Measurements from ENCODE around the gene ACOT12. TPM values are rescaled to one million over a fixed set of nuclear protein-coding genes. Genes with fewer than 3 reads are reported as not detected.

ACOT12 gene
- total and polyA plus RNA-seq, 2 of the 13 experiments (the other 11 are each of a cell fraction or from before 2014, with no cell fraction given) = not detected

DNA sequence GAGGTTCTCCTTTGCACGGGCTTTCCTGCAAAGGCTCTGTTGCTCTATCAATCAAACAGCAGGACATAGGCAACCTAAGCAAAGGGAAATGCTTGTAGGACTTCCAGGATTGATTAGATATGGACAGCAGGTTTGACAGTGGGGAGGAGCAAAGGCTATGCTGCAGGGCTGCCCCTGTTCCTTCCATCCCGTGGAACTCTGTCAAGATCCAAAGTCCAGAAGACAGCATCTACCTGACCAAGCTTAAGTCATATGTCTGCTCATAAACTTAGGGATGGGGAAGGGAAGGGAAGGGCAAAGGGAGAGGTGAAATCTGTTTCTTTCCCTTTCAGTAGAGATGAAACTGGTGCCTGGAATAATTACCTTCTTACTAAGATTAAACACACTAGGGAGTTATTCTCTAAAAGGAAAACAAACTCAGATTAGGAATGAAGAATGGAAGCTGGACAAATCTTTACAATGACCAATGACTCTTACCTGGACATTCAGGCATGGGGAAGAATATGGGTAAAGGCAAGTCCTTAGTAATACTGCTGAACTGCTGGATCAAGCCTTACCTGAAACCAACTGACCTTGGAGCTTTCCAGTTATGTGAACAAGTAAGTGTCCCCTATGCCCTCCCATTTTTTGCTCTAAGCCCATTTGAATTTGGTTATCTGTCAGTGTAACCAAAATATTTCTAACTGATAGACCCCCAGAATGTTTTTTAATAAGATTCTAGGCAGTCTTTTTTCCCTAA, 8.4 kb upstream of the ACOT12 start:
- Histone ChIP-seq H3K9ac (ENCODE audit: insufficient read depth, low read depth, low read length) (no peak overlapping the region), H3K27me3 (ENCODE audit: control insufficient read depth in 1 of 2, insufficient read depth in 2 of 2, low read length in 2 of 2) (no peaks in the 10 kb centered on the region), H3K27ac (ENCODE audit: extremely low read length, insufficient read depth, low read length) (no peak overlapping the region), H3K36me3 (replicated peaks in 1 of 2; ENCODE audit: control insufficient read depth in 1 of 2, insufficient read depth in 2 of 2, low read length in 2 of 2) (no peaks in the 10 kb centered on the region), H4K20me1 (ENCODE audit: insufficient read depth, low read length) (no peaks in the 10 kb centered on the region), H2AFZ (ENCODE audit: low read length) (no peak overlapping the region), H3K4me3 (replicated peaks in 1 of 3; ENCODE audit: insufficient read depth in 1 of 3, low read depth in 2 of 3, low read length in 3 of 3) (no peak overlapping the region), H3K79me2 (ENCODE audit: insufficient read depth, low read length) (no peaks in the 10 kb centered on the region), H3K4me1 (ENCODE audit: insufficient read depth, low read length) (peaks cover 7% of the 10 kb centered on the region), H3K4me2 (ENCODE audit: low read depth, low read length) (no peak overlapping the region), H3K9me3 (ENCODE audit: low read length) (no peaks in the 10 kb centered on the region)
- peak; percentile 48; the same call in 2 of the 3 replicates for ATAC-seq
- in situ Hi-C loops (cut with HindIII; ENCODE audit: extremely low pct_ligation_motif_present, low pct_unique_long_range_greater_than_20kb) (no loop called here), intact Hi-C loops (cut with micrococcal nuclease; ENCODE audit: unreplicated experiment) (no loop called here)
- ChIA-PET CTCF (ENCODE audit: low intra/inter-chr PET ratio, low total read pairs) (no interaction called here), POLR2A (no interaction called here)
- BruUV-seq (replicated peaks) = no TSS peak
- no peak for FAIRE-seq
- TF ChIP-seq ZNF329 (CRISPR knock-in tag; IDR thresholded peaks at IDR 0.05; ENCODE audit: low read depth) (peak; percentile 99), ZNF777 (CRISPR knock-in tag; IDR thresholded peaks at IDR 0.05) (no peak)
- TF ChIP-seq, protein P1, sequence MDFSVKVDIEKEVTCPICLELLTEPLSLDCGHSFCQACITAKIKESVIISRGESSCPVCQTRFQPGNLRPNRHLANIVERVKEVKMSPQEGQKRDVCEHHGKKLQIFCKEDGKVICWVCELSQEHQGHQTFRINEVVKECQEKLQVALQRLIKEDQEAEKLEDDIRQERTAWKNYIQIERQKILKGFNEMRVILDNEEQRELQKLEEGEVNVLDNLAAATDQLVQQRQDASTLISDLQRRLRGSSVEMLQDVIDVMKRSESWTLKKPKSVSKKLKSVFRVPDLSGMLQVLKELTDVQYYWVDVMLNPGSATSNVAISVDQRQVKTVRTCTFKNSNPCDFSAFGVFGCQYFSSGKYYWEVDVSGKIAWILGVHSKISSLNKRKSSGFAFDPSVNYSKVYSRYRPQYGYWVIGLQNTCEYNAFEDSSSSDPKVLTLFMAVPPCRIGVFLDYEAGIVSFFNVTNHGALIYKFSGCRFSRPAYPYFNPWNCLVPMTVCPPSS (IDR thresholded peaks at IDR 0.05) = no peak
- 0% methylated on average over 2 of the region's 2 CpGs for WGBS (ENCODE audit: low lambda C conversion rate)
- no peak for DNase-seq (ENCODE audit: low spot score)

DNA sequence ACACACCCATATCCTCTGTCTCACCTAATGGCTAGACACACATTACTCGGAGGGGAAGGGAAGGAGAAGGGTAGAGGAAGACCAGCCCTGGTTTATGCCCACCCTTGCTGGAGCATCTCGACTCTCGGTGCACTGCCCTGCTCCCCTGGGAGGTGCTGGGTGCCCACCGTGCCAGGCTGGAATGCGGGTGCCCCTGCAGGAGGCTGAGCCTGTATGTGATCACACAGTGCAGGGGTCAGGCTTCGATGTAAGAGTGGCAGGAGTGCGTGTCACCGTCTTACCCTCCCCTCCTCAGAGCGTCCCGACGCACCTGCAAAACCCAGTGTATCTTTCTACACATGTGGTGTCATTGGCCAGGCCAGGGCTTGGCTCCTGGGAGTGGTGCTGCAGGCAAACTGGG, 7.3 kb upstream of the ACOT12 start:
- WGBS (ENCODE audit: low lambda C conversion rate) = 67% methylated on average over 6 of the region's 11 CpGs
- Histone ChIP-seq H3K4me2 (ENCODE audit: low read depth, low read length) (no peak overlapping the region), H3K27ac (ENCODE audit: extremely low read length, insufficient read depth, low read length) (no peak overlapping the region), H3K9me3 (ENCODE audit: low read length) (no peaks in the 10 kb centered on the region), H3K4me1 (ENCODE audit: insufficient read depth, low read length) (peaks cover 7% of the 10 kb centered on the region), H2AFZ (ENCODE audit: low read length) (no peak overlapping the region), H3K9ac (ENCODE audit: insufficient read depth, low read depth, low read length) (no peak overlapping the region), H4K20me1 (ENCODE audit: insufficient read depth, low read length) (no peaks in the 10 kb centered on the region), H3K36me3 (replicated peaks in 1 of 2; ENCODE audit: control insufficient read depth in 1 of 2, insufficient read depth in 2 of 2, low read length in 2 of 2) (no peaks in the 10 kb centered on the region), H3K4me3 (replicated peaks in 1 of 3; ENCODE audit: insufficient read depth in 1 of 3, low read depth in 2 of 3, low read length in 3 of 3) (no peak overlapping the region), H3K27me3 (ENCODE audit: control insufficient read depth in 1 of 2, insufficient read depth in 2 of 2, low read length in 2 of 2) (peaks cover 0 to 3% of the 10 kb centered on the region in 2 experiments; a peak in 2 of 5 replicates), H3K79me2 (ENCODE audit: insufficient read depth, low read length) (no peaks in the 10 kb centered on the region)
- TF ChIP-seq, protein P2, sequence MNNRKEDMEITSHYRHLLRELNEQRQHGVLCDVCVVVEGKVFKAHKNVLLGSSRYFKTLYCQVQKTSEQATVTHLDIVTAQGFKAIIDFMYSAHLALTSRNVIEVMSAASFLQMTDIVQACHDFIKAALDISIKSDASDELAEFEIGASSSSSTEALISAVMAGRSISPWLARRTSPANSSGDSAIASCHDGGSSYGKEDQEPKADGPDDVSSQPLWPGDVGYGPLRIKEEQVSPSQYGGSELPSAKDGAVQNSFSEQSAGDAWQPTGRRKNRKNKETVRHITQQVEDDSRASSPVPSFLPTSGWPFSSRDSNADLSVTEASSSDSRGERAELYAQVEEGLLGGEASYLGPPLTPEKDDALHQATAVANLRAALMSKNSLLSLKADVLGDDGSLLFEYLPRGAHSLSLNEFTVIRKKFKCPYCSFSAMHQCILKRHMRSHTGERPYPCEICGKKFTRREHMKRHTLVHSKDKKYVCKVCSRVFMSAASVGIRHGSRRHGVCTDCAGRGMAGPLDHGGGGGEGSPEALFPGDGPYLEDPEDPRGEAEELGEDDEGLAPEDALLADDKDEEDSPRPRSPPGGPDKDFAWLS (CRISPR knock-in tag; IDR thresholded peaks at IDR 0.05; ENCODE audit: borderline replicate concordance) = no peak
- no peak for TF ChIP-seq GATAD2A (CRISPR knock-in tag; IDR thresholded peaks at IDR 0.05)
- TF ChIP-seq ESRRA (CRISPR knock-in tag; IDR thresholded peaks at IDR 0.05; ENCODE audit: low read depth) = no peak
- TF ChIP-seq ZNF83 (CRISPR knock-in tag; IDR thresholded peaks at IDR 0.05; ENCODE audit: borderline replicate concordance) = no peak
- TF ChIP-seq GATA4 (IDR thresholded peaks at IDR 0.05; ENCODE audit: borderline replicate concordance, low read depth) = no peak
- no peak for TF ChIP-seq KDM4B (CRISPR knock-in tag; IDR thresholded peaks at IDR 0.05)
- TF ChIP-seq FOXC1 (CRISPR knock-in tag; IDR thresholded peaks at IDR 0.05; ENCODE audit: borderline replicate concordance) = no peak
- no peak for TF ChIP-seq IRX3 (CRISPR knock-in tag; IDR thresholded peaks at IDR 0.05; ENCODE audit: borderline replicate concordance, low read depth)
- no peak for TF ChIP-seq HMG20B (CRISPR knock-in tag; conservative IDR thresholded peaks at IDR 0.05)
- TF ChIP-seq PHF20 (CRISPR knock-in tag; IDR thresholded peaks at IDR 0.05) = no peak
- ATAC-seq (no peak; the same call in 2 of the 3 replicates), FAIRE-seq (no peak), DNase-seq (ENCODE audit: low spot score) (no peak)
- CTCF ChIA-PET (ENCODE audit: low intra/inter-chr PET ratio, low total read pairs) = no interaction called here
- POLR2A ChIA-PET = no interaction called here
- in situ Hi-C loops (cut with HindIII; ENCODE audit: extremely low pct_ligation_motif_present, low pct_unique_long_range_greater_than_20kb) (no loop called here), intact Hi-C loops (cut with micrococcal nuclease; ENCODE audit: unreplicated experiment) (no loop called here)
- BruUV-seq (replicated peaks) = no TSS peak
